Measurements from ENCODE around the gene UST. TPM values are rescaled to one million over a fixed set of nuclear protein-coding genes. Genes with fewer than 3 reads are reported as not detected.

UST gene
- total RNA-seq, 1 experiment from 2014 or later = 6.1 TPM

- no peaks in the 10 kb centered on the region for H3K9me2 ChIP-seq (ENCODE audit: insufficient read depth)
- no peaks in the 10 kb centered on the region for H4K20me1 ChIP-seq (ENCODE audit: insufficient read depth)
- no peak overlapping the region for H3K27ac ChIP-seq (ENCODE audit: low read depth, low read length)
- ATAC-seq (no peak), DNase-seq (ENCODE audit: low read depth, low spot score) (no peak)
- H3K79me2 ChIP-seq (ENCODE audit: insufficient read depth, low read length) = no peaks in the 10 kb centered on the region
- no peak overlapping the region for H3K4me2 ChIP-seq (ENCODE audit: low read length)
- TF ChIP-seq CEBPB (IDR thresholded peaks at IDR 0.05; ENCODE audit: low read depth) (no peak), TCF7L2 (IDR thresholded peaks at IDR 0.05; ENCODE audit: borderline replicate concordance, extremely low read depth, insufficient read depth, insufficient read length) (peak; percentile 68)
- H3K9ac ChIP-seq (ENCODE audit: low read length) = no peak overlapping the region
- intact Hi-C loops (cut with micrococcal nuclease) = no loop called here
- POLR2A ChIA-PET = no interaction called here
- CTCF ChIA-PET = no interaction called here
- H3K27me3 ChIP-seq (ENCODE audit: insufficient read depth, low read length) = no peaks in the 10 kb centered on the region
- H2AFZ ChIP-seq (ENCODE audit: low read depth, low read length, poor library complexity, severe bottlenecking) = no peak overlapping the region
- no peaks in the 10 kb centered on the region for H3K36me3 ChIP-seq (ENCODE audit: control insufficient read depth in 1 of 2, insufficient read depth in 2 of 2, low read length in 2 of 2)
- H3K4me1 ChIP-seq (ENCODE audit: control insufficient read depth in 1 of 2, insufficient read depth in 2 of 2, low read length in 2 of 2) = peaks cover 0 to 8% of the 10 kb centered on the region in 2 experiments; a peak in 1 of 4 replicates
- no TSS peak for BruUV-seq (replicated peaks)
- H3K9me3 ChIP-seq (ENCODE audit: control insufficient read depth in 1 of 2, insufficient read depth in 1 of 2, low read depth in 1 of 2, low read length in 2 of 2) = no peaks in the 10 kb centered on the region
- no peak overlapping the region for H3K4me3 ChIP-seq (replicated peaks in 1 of 2; ENCODE audit: low read depth in 1 of 2, low read length in 2 of 2)
- RAD21 ChIA-PET (ENCODE audit: low non-redundant PET in 1 of 2, low total read pairs in 2 of 2, uncharacterized antibody in 2 of 2, unreplicated experiment in 2 of 2) = no interaction called here
Observed at GRCh38 chr6:148881593-148882311, 134.9 kb downstream of the UST start.

- peaks cover 0 to 8% of the 10 kb centered on the region in 2 experiments; a peak in 1 of 4 replicates for H3K4me1 ChIP-seq (ENCODE audit: control insufficient read depth in 1 of 2, insufficient read depth in 2 of 2, low read length in 2 of 2)
- H3K79me2 ChIP-seq (ENCODE audit: insufficient read depth, low read length) = no peaks in the 10 kb centered on the region
- intact Hi-C loops (cut with micrococcal nuclease) = no loop called here
- no peaks in the 10 kb centered on the region for H3K9me2 ChIP-seq (ENCODE audit: insufficient read depth)
- CTCF ChIA-PET = no interaction called here
- no peaks in the 10 kb centered on the region for H3K9me3 ChIP-seq (ENCODE audit: control insufficient read depth in 1 of 2, insufficient read depth in 1 of 2, low read depth in 1 of 2, low read length in 2 of 2)
- no peak overlapping the region for H3K4me2 ChIP-seq (ENCODE audit: low read length)
- RAD21 ChIA-PET (ENCODE audit: low non-redundant PET in 1 of 2, low total read pairs in 2 of 2, uncharacterized antibody in 2 of 2, unreplicated experiment in 2 of 2) = no interaction called here
- POLR2A ChIA-PET = no interaction called here
- H3K36me3 ChIP-seq (ENCODE audit: control insufficient read depth in 1 of 2, insufficient read depth in 2 of 2, low read length in 2 of 2) = no peaks in the 10 kb centered on the region
- no peaks in the 10 kb centered on the region for H3K27me3 ChIP-seq (ENCODE audit: insufficient read depth, low read length)
- TF ChIP-seq FOSL1 (IDR thresholded peaks at IDR 0.05; ENCODE audit: low read depth) (no peak), EZH2 (IDR thresholded peaks at IDR 0.05) (no peak), JUND (IDR thresholded peaks at IDR 0.05) (no peak), ATF3 (IDR thresholded peaks at IDR 0.05) (no peak), POLR2AphosphoS5 (IDR thresholded peaks at IDR 0.05; ENCODE audit: low read depth, low read length) (no peak), CEBPB (IDR thresholded peaks at IDR 0.05; ENCODE audit: low read depth) (no peak), CBX3 (IDR thresholded peaks at IDR 0.05; ENCODE audit: low read depth) (no peak), SP1 (IDR thresholded peaks at IDR 0.05; ENCODE audit: low read depth) (no peak), MAX (IDR thresholded peaks at IDR 0.05) (no peak)
- no peak overlapping the region for H2AFZ ChIP-seq (ENCODE audit: low read depth, low read length, poor library complexity, severe bottlenecking)
- no TSS peak for BruUV-seq (replicated peaks)
- H3K9ac ChIP-seq (ENCODE audit: low read length) = no peak overlapping the region
- ATAC-seq (no peak), DNase-seq (ENCODE audit: low read depth, low spot score) (no peak)
- H3K4me3 ChIP-seq (replicated peaks in 1 of 2; ENCODE audit: low read depth in 1 of 2, low read length in 2 of 2) = no peak overlapping the region
- H4K20me1 ChIP-seq (ENCODE audit: insufficient read depth) = no peaks in the 10 kb centered on the region
- no peak overlapping the region for H3K27ac ChIP-seq (ENCODE audit: low read depth, low read length)
Observed at GRCh38 chr6:148883270-148883669, 136.4 kb downstream of the UST start.
